LNCaP clone FGC (cell line): ENCODE measurements around the gene CBY1.

Experiments
- DNase-seq: peaks from one replicate; pipeline ENCODE4 v3.0.0-alpha.2; 2011; ENCODE audit warnings: low read depth
- H3K4me3 ChIP-seq: 2 replicates; pipeline ENCODE4 v1.5.1; 2011; ENCODE audit warnings: mild to moderate bottlenecking, low read depth, low read length, control low read depth
- CTCF ChIP-seq: IDR thresholded peaks from 2 replicates; pipeline ENCODE4 v1.5.1; 2012; ENCODE audit warnings: mild to moderate bottlenecking; ENCODE audit not compliant: control insufficient read depth, insufficient read depth; ENCODE audit errors: extremely low read depth

Gene CBY1

GRCh38 chr22:38675833-38676232 is 19.4 kb downstream of the CBY1 start:
- no peak overlapping the region for H3K4me3 ChIP-seq
- DNase-seq = no peak
- TF ChIP-seq CTCF = no peak

- H3K4me3 ChIP-seq = peak within 1 kb of the TSS; percentile 97
- peak; percentile 50 for DNase-seq
- peak; percentile 82 for TF ChIP-seq CTCF
Observed at GRCh38 chr22:38681582-38682335, 25.3 kb downstream of the CBY1 start, which contains the start of gene TOMM22. TSS of gene TOMM22 (plus strand) at chr22:38681957. CDS start at chr22:38681979, 22 bp downstream.

GRCh38 chr22:38684895-38685294 is 28.5 kb downstream of the CBY1 start:
- H3K4me3 ChIP-seq = no peak overlapping the region
- no peak for TF ChIP-seq CTCF
- DNase-seq = no peak

GRCh38 chr22:38685761-38686160 is 29.3 kb downstream of the CBY1 start:
- no peak for DNase-seq
- H3K4me3 ChIP-seq = no peak overlapping the region
- no peak for TF ChIP-seq CTCF

GRCh38 chr22:38689651-38690050 is 33.2 kb downstream of the CBY1 start:
- no peak for DNase-seq
- no peak for TF ChIP-seq CTCF
- H3K4me3 ChIP-seq = no peak overlapping the region

GRCh38 chr22:38694049-38694448 is 37.6 kb downstream of the CBY1 start:
- no peak overlapping the region for H3K4me3 ChIP-seq
- no peak for TF ChIP-seq CTCF
- no peak for DNase-seq

- no peak for TF ChIP-seq CTCF
- no peak for DNase-seq
- H3K4me3 ChIP-seq = no peak overlapping the region
Observed at GRCh38 chr22:38694940-38695339, 38.5 kb downstream of the CBY1 start.
